Measurements from ENCODE around the gene SCFD2.

- TF ChIP-seq, protein P1, sequence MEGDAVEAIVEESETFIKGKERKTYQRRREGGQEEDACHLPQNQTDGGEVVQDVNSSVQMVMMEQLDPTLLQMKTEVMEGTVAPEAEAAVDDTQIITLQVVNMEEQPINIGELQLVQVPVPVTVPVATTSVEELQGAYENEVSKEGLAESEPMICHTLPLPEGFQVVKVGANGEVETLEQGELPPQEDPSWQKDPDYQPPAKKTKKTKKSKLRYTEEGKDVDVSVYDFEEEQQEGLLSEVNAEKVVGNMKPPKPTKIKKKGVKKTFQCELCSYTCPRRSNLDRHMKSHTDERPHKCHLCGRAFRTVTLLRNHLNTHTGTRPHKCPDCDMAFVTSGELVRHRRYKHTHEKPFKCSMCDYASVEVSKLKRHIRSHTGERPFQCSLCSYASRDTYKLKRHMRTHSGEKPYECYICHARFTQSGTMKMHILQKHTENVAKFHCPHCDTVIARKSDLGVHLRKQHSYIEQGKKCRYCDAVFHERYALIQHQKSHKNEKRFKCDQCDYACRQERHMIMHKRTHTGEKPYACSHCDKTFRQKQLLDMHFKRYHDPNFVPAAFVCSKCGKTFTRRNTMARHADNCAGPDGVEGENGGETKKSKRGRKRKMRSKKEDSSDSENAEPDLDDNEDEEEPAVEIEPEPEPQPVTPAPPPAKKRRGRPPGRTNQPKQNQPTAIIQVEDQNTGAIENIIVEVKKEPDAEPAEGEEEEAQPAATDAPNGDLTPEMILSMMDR (conservative IDR thresholded peaks at IDR 0.05; ENCODE audit: low read depth, low read length) = peak; percentile 61
- TF ChIP-seq EZH2 (IDR thresholded peaks at IDR 0.05; ENCODE audit: borderline replicate concordance, low read depth, low read length, poor library complexity, severe bottlenecking) = no peak
These were observed 168.7 kb downstream of the SCFD2 start for GRCh38 chr4:53196882-53197771.

Data from A673 (cell line).